NT2/D1 (cell line): Measurements from ENCODE around the gene SLC35F3.

Source experiments
- SUZ12 ChIP-seq: IDR thresholded peaks from 2 replicates; pipeline ENCODE4 v1.6.1; 2011; ENCODE audit not compliant: insufficient read length, insufficient read depth; ENCODE audit errors: extremely low read depth
- YY1 ChIP-seq: IDR thresholded peaks from 2 replicates; pipeline ENCODE4 v1.6.1; 2011; ENCODE audit not compliant: insufficient read length, insufficient read depth
- ZNF274 ChIP-seq: IDR thresholded peaks from 2 replicates; pipeline ENCODE4 v1.6.1; 2011; ENCODE audit warnings: mild to moderate bottlenecking, low read depth, low read length

- no peak for TF ChIP-seq YY1
- TF ChIP-seq ZNF274, result no peak
- no peak for TF ChIP-seq SUZ12
Measured at GRCh38 chr1:234244482-234244881, 340.0 kb downstream of the SLC35F3 start.
